Renal cortical epithelial cell (primary cell): Measurements from ENCODE around the gene EXOSC7. TPM values are rescaled to one million over a fixed set of nuclear protein-coding genes. Genes with fewer than 3 reads are reported as not detected.

ENCODE experiments used
- DNase-seq: peaks from one replicate; pipeline ENCODE4 v3.0.0-alpha.2; 2011; ENCODE audit warnings: low read depth
- total RNA-seq: library from RNA; depleted of rRNA; stranded (reverse); fragments of >200 nt; gene quantifications from 2 replicates; pipeline ENCODE4 v1.2.3, GENCODE V29; 2014

The EXOSC7 gene
- total RNA-seq, 1 donor from 2014 or later: 59.4 TPM

DNA sequence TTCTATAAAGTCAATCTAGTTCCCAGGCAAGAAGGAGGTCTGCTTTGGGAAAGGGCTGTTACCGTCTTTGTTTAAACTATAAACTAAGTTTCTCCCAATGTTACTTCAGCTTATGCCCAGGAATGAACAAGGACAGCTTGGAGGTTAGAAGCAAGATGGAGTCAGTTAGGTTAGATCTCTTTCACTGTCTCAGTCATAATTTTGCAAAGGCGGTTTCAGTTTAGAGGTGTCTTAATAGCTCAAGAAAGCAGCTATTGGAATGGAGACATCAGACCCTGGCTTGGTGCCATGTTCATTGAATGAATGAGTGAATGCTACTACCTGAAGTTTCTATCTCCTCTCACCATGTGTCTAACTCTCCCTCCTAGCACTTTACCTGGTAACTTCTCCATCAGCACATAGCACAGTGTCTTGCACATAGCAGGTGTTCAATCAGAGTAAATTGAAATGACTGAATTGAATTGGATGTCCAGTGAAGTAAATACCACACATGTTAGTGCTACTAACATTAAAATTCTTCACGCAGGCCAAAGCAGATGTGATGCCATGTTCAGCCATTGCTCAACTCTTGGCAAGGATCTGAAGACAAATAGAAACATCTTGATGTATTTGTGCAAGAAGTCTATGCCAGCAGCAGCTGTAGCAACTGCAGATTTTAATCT is 78.3 kb downstream of the EXOSC7 start:
- DNase-seq: peak; percentile 72

DNA sequence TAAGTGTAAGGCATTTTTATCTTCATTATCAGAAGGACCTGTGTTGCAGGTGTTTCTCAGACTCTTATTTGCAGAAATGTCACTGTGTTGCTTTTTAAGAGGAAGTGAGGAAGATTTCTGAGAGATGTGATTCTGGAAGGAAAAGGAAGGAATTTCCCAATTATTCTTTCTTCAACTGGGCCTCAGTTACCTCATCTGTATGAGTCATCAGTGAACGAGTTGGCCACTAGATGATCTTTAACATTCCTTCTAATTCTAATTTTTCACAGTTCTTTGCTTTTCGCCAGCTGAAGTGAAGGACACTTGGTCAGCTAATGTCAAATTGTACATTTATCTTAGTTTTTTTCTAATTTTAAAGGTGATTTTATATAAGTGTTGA is 79.0 kb downstream of the EXOSC7 start:
- peak; percentile 84 for DNase-seq

DNA sequence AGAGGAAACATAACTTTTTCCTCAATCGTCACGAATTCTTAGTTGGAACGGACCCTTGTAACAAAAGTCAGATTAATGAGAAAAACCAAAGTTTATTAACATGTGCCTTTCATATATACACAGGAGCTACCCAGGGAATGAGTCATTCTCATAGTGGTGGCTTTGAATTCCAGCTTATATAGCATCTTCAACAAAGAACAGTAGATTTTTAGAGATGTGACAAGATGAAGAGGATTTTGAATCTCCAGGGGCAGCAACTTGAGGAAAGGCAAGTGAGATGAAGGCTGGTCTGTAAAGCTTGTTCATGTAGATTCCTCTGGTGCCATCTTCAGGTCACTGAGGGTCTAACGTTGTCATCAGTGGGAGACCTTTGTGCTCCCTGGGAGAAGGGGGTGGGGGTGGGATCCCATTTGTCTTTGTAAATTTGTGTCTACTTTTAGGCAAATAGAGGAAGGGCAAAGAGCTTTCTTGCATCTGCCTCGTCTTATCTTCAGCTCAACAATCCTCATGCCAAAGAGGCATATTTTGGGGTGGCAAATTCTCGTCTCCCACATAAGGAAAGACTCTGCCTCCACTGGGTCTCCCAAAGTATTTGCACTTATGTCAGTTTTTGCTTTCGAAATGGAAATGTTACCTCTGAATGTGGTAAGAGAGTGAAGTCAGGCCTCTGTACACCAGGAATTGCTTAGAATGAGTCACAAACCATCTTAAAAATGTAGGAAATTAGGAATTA is 79.5 kb downstream of the EXOSC7 start:
- DNase-seq: peak; percentile 77

DNA sequence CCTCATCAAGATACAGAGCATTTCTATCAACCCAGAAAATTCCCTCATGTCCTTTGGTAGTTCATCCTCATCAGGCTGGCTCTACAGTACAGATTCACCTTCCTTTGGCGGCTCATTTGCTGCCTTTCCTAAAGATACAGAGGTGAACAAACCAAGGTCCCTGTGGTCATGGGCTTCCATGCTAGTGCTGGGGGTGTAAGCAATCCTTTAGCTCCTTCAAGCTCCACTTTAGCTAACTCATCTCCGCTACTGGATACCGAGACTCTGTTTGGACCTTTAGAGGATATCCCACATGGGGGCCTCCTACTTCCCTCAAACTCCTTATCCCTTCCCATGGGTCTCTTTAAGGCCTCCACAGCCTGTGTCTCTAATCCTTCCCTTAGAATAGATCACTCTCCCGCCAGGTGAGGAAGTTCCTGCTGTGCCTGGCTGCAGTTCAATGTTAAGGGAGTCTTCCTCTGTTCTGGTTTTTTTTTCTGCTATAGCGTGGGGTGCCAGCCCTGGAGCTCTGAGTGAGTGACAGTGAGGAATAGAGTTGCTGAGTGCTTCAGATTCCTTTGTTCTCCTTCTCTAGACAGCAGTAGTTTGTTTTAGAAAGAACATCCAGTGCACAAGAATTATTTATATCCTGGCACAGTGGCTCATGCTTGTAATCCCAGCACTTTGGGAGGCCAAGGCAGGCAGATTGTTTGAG is 80.7 kb downstream of the EXOSC7 start:
- DNase-seq: peak; percentile 52

DNA sequence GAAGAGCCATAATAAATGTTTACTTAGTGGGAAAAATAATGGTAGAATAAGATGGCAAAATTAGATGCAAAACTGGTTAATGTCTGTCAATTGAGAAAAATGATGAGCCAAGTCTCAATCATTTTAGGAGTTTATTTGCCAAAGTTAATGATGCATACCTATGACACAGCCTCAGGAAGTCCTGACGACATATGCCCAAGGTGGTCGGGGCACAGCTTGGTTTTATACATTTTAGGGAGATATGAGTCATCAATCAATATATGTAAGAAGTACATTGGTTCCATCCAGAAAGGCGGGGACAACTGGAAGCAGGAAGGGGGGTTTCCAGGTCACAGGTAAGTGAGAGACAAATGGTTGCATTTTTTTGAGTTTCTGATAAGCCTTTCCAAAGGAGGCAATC is 81.5 kb downstream of the EXOSC7 start:
- peak; percentile 26 for DNase-seq

DNA sequence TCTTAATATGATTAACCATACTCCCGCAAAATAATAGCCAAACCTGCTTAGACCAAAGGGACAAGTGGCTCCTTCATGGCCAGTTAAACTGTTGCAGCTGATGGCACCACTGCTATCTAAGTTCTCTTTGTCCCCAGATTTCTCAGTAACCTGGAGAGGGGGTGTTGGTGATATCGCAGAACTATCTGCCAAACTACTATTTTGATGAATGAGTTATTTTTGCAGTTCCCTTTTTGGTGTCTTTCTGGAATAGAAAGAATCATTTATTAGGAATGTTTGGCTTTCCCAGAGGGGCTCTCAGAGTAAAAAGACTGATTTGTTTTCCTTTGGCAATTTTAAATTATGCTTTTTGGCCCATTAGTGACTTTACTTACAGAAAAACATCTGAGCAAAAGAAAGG is 83.1 kb downstream of the EXOSC7 start:
- DNase-seq: no peak

DNA sequence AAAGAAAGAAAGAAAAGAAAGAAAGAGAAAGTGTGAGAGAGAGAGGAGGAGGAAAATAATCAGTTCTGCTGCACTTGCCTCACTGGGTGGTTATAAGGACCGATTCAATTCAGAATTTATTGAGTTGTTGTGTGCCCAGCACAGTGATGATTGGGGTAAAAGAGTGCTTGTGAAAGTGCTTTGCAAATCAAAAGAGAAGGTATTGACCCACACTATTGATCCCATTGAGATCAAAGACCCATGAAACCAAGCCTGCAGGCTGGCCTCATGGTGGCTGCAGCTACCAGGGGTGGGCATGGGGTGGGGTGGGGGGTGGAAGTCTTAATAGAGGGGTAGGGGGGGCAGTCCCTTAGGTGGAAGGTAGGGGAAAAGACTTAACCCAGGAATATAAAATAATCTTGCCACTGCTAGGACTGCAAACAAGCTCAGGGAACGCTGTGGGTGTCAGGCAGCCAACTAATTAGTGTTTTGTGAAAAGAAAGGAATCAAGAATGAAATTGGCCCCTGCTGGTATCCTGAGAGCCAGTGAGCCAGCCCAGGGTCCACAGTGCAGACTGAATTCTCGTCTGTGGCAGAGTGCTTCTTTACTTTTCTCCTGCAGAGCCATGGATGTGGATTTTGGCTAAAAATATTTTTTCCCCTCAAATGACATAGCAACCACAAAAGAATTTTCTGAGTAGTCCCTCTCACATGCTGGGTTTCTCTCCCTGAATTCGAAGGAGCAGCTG is 84.3 kb downstream of the EXOSC7 start:
- DNase-seq: no peak

Other genes starting within 250 kb of the EXOSC7 start
- 1.2 and 5.3 TPM in 2 replicates for gene ZNF501, start 246.6 kb upstream of the EXOSC7 start, total RNA-seq
- 24.0 and 33.4 TPM in 2 replicates for gene KIAA1143, start 214.6 kb upstream of the EXOSC7 start, total RNA-seq
- gene KIF15, start 214.4 kb upstream of the EXOSC7 start, total RNA-seq: 1.6 and 4.5 TPM in 2 replicates
- gene TMEM42, start 114.3 kb upstream of the EXOSC7 start, total RNA-seq: 14.3 and 16.5 TPM in 2 replicates
- gene TGM4, start 101.6 kb upstream of the EXOSC7 start, total RNA-seq: 0.30 and 0.35 TPM in 2 replicates
- 59.9 and 81.4 TPM in 2 replicates for gene ZDHHC3, start 70 bp upstream of the EXOSC7 start, total RNA-seq
- 0.55 TPM in 1 of 2 replicates, not detected in the other for gene CLEC3B, start 50.1 kb downstream of the EXOSC7 start, total RNA-seq
- 55.7 and 58.9 TPM in 2 replicates for gene CDCP1, start 170.1 kb downstream of the EXOSC7 start, total RNA-seq